ENCODE results near the gene BIN1.
A peak's percentile ranks its signal among the peaks of the same experiment; 100 is the strongest.

BIN1 gene

DNA sequence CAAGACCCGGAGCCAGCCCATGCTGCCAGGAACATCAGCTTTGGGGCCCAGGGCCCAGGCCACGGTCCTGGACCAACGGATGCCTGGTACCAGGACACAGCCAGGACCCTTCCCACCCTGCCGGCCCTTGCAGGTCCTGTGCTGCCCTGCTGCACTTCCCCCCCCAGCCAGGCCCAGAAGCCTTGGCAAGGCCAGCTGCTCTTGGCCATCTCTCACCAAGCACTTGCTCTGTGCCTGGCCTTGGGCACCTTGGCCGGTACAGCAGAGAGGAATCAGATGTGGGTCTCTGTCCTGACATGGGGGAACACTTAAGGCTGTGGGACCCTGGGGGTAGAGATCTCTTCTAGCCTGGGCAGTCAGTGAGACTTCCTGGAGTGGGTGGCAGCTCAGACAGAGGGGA lies 28.9 kb downstream of the BIN1 start:
- DNase-seq (ENCODE audit: low read depth, low spot score): no peak

DNA sequence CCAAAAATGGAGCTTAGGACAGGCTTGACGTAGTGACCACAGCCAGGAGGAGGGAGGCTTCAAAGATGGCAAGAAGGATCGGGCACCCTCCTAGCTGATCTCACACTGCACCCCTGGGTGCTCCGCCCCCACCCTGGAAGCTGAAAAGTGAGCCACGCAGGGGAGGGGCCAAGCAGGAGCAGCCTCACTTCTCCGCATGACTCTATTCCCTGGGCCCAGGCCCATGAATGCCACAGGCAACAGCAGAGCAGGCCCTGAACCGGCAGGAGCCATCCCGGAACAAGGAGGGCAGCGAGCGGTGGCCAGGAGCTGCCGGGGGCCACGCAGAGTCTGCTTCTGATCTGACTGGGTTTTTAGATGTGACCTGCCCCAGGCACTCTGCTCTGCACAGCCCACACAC lies 30.0 kb downstream of the BIN1 start:
- DNase-seq (ENCODE audit: low read depth, low spot score): no peak

DNA sequence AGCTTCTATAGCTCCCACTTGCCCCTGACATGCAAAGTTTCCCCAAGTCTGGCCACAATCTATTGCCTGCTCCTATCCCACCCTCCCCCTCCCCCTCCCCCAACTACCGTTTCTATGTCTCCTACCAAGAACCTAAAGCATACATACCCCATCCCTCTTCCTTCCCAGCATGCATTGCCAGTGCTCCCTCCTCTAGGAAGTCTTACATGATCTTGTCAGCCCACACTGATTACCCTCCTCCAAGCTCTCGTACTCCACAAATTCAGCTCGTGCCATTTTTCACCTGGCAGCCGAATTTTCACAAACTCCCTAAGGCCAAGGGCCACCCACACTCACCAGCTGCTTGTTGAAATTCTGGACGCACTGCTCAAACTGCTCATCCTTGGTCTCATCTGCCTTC lies 30.7 kb downstream of the BIN1 start:
- DNase-seq (ENCODE audit: low read depth, low spot score): no peak

DNA sequence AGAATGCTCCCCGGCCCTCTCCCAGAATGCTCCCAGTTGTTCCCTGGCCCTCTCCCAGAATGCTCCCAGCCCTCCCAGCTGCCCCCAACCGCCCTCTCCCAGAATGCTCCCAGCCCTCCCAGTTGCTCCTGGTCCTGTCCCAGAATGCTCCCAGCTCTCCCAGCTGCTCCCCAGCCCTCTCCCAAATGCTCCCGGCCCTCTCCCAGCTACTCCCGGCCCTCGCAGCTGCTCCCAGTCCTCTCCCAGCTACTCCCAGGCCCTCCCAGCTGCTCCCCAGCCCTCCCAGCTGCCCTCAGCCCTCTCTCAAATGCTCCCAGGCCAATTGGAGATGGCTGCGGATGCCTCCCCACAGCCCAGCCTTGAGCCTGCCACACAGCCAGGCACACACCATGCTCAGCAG lies 31.1 kb downstream of the BIN1 start:
- no peak for DNase-seq (ENCODE audit: low read depth, low spot score)

DNA sequence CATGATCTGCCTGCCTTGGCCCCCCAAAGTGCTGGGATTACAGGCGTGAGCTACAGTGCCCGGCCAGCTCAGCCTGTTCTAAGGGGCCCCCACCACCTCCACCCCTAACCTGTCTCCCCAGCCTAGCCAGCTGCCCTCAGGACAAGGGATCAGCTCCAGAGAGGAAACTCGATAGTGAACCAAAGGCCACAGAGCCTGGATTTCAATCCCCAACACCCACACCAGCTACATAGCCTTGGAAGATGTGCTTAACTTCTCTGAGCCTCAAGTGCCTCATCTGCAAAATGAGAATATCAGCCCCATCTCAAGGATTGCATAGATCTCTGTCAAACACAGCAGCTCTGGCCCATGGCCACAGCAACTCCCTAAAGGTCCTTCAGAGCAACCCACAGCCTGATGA lies 32.0 kb downstream of the BIN1 start:
- no peak for DNase-seq (ENCODE audit: low read depth, low spot score)

DNA sequence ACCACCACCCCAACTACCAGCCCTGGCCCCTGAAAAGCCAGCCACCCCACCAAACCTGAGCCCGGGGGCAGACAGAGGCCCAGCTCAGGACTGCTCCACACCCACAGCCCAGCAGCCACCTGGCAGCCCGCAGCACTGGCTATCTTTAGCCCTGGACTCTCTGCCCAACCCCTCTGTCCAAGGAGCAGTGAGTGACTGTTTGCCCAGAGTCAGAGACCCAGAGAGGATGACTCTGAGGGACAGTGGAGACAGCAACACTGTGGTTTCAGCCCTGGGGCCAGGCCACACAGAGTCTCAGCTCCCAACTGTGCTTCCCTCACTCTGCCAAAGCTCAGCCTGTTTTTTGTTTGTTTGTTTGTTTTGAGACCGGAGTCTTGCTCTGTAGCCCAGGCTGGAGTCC lies 32.6 kb downstream of the BIN1 start:
- no peak for DNase-seq (ENCODE audit: low read depth, low spot score)

DNA sequence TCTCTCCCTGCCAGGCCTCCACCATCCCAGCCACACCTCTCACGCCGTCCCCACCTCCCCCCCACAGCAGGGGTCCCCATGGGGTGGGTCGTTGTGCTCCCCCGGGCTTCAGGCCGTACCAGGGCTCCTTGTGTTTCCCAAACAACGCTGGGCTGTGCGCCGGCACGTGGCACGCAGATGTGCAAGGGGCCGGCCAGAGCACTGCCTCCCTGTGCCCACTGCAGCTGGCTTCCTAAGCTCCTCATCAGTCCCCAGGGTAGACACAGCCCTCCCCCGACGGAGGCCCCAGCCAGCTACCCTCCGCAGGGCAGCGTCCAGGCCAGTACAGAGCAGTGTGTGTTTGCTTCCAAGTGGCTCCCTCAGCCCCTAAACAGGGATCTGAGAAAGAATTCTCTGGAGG lies 34.0 kb downstream of the BIN1 start:
- no peak for DNase-seq (ENCODE audit: low read depth, low spot score)

DNA sequence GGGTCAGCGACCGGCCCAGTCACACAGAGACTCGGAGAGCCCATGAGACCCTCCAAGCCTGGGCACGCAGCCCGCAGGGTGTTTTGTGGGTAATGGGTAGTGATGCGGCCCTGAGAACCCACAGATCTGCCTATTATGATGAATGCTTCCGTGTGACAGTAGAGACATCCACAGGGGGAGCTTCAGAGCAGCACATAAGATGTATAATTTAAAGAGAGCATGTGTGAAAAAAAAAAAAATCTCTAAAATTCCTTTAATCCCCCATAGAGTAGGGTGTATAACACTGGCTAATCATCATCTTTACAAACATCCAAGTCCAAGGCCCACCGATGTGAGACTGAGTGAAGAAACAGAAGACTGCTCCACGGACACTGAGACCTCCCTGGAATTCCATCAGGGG lies 34.6 kb downstream of the BIN1 start:
- no peak for DNase-seq (ENCODE audit: low read depth, low spot score)

DNA sequence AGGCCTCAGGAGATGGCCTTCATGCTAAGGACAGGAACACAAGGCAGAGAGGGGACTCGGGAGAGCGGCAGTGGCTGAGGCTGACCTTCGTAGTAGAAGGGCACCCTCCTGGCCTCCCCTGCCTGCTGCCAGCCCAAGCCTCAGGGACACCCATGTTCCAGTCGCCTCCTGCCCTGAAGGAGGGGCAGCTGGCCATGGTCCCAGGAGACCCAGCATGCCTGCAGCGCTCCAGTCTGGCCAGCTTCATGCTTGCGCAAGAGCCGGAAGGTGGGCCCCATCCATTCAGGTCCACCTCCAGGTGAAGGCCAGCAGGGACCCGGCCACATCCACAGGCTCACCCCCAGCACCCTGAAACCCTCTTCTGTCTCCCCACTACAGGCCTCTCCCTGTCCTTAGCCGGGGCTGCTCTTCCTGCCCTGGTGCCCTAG lies 35.0 kb downstream of the BIN1 start:
- no peak for DNase-seq (ENCODE audit: low read depth, low spot score)

DNA sequence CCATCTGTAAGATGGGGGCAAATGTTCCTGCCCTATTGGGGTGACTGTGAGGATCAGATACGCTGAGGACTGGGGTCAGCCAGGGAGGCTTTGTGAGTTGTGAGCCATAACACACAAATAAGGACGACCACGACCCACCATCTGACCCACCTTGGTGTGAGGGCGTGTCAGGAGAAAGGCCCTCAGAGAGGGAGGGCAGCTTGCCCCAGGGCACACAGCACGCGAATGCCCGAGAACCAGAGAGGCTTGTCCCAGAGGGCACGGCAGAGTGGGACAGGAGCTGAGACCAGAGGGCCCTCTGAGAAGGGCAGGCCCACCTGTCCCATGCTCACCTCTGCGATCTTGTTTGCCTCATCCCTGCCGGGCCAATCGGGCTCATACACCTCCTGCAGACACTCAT lies 36.7 kb downstream of the BIN1 start:
- no peak for DNase-seq (ENCODE audit: low read depth, low spot score)

DNA sequence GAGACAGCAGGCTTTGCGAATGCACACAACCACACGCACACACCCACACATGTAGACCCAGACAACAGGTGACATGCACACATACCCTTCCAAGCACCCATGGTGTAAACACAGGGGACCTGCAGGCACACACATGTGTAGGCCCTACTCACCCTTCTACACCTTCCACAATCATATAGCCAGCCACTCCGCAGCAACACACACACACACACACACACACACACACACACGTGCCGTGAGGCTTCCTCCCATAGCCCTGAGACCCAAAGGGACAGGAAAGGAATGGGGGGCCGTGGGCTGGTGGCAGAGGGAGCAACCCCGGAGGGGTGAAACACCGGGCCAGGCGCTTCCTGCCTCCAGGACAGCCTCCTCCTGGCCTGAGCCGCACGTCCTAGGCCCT lies 37.4 kb downstream of the BIN1 start:
- DNase-seq (ENCODE audit: low read depth, low spot score): no peak

DNA sequence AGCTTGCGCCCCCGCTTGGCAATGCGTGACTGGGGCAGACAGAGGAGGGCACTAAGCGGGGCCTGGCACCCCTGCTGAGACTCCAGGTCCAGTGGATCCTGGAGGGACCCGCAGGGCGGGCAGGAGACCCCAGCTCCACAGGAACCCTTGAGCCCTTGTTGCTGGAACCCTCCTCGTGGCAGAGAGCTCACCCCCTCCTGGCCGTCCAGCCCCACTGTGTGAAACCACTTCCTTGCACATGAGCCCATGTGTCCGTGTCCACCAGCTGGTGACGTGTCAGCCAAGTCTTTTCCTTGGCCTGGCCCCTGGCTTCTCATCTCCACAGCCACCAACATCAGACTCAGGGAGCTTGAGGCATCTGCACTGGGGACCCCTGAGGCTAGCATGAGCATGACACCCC lies 38.0 kb downstream of the BIN1 start:
- no peak for DNase-seq (ENCODE audit: low read depth, low spot score)

DNA sequence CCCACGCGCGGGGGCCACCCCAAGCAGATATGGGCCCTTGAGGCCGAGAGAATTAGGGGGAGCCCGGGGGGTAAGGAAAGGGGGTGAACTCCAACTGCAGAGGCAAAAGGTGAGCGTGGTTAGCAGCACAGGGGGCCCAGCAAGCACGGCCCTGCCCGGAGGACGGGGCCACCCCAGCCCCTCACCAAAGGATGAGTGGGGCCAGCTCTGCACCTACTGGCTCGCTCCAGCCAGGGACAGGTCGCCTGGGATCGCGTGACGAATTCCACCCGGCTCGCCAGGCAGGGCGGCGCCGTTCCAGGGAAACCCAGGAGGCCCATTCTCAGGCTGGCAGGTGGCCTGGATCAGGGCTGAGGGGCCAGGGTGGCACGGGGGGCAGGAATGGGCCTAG lies 38.6 kb downstream of the BIN1 start:
- no peak for DNase-seq (ENCODE audit: low read depth, low spot score)

DNA sequence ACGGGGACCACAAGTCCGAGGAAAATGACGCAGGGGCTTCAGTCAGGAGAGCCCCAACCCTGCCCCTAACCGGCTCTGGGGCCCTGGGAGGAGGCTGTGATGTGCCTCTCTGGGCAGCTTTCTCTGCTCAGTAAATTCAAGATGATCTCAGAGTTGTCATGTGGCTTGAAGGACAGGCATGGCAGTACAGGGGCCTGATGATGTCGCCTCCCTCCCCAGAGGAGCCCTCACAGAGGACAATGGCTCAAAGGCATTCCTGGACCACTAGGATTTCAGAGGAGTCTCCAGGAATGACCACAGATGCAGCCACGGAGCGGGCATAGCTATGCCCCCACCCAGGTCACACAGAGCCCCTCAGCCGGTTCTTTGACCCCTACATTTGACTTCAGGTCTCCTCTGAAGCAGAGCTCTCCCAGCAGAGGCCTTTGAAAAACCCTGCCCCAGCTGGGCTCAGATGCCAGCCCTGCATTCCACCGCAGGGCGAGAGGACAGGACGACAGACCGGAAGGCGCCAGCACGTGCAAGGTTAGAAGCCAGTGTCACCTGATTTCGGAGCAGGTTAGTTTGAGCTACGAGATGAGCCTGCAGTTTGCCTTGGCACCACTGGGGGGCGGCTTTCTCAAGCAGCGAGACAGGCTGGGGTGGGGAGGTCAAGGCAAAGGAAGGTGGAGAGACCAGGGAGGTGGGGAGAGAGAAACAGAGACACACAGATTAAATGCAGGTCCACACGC lies 39.2 kb downstream of the BIN1 start:
- peak; percentile 31 for DNase-seq (ENCODE audit: low read depth, low spot score)

DNA sequence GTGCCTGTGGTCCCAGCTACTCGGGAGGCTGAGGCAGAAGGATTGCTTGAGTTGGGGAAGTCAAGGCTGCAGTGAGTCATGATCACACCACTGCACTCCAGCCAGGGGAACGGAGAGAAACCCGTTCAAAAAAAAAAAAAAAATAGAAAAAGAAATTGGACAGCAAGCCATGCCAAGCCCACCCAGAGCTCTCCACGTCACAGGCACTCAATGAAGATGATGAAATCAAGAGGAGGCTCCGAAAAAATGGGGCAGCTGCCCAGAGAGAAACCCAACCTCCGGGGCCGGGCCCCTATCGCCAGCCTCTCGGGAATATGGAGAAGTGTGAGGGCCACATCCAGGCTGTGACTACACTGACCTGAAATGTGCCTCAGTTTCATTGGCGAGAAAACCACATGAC lies 40.0 kb downstream of the BIN1 start:
- DNase-seq (ENCODE audit: low read depth, low spot score): no peak

DNA sequence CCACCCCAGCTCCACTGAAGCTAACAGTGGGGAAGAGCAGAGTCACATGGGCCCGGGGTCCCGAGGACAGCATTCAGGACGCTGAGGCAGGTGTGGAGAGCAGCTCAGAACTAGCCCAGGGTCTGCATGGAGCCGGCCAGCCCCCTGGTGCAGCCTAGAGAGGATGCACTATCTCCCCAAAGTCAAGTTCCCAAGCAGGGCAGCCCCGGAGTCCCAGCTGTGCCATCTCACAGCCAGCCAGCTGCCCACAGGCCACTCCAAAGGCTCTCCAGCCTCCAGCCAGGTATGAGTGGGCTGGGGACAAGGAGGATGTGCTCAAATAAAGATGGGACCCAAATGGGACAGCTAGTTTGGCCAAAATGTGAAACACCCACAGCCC lies 41.0 kb downstream of the BIN1 start:
- no peak for DNase-seq (ENCODE audit: low read depth, low spot score)

DNA sequence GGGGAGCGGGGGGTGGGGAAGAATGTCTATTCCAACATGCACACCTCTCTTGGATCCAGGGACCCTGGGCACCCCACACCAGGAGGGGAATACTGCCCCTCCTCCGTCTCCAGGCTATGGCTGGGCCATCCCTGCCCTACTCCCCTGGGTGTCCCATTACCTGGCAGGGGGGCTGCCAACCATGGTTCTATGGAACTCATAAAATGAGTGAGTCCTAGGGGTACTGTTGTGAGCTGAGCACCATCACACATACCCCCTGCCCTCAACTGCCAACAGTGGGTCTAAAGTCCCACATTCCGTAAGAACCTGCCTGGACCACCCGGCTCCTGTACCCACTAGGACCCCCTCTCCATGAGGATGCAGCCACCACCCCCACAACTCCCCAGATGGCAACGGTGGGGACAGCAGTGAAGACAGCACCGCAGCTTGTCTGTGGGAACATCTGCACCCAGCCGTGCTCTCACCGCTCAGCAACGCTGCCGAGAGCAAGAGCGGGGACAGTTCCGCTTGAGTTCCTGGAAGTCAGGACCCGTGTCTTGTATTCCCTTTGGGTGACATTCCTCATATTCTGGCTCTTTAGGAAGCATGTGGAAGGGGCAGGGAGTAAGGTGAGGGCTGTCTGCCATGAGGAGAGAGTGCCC lies 41.5 kb downstream of the BIN1 start:
- DNase-seq (ENCODE audit: low read depth, low spot score): no peak

DNA sequence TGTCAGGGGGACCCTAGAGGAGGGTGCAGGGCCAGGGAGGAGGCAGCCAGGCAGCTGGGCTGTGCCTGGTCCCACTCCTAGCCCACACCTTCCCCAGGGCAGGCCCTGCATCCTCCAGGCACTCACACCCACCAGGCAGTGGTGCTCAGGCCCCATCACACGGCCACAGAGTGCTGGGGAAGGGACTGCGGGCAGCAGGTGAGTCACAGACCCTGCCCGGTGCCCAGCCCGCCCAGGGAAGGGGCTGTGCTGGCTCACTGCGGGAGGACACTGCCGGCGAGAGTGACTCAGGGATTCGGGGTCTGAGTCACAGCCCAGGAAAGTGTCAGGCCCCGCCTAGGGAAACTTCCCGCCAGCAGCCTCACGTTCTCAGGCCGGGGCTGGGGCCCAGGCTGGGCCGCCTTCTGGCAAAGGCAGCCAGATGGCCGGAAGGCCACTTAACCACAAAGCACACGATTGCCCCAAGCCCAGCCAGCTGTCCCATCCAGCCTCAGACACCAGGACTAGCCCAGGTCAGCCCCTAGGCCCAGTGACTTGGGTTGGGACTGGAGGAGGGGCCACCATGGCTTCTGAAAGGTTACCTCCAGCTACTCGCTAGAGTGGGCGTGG lies 42.2 kb downstream of the BIN1 start:
- DNase-seq (ENCODE audit: low read depth, low spot score): peak; percentile 30

DNA sequence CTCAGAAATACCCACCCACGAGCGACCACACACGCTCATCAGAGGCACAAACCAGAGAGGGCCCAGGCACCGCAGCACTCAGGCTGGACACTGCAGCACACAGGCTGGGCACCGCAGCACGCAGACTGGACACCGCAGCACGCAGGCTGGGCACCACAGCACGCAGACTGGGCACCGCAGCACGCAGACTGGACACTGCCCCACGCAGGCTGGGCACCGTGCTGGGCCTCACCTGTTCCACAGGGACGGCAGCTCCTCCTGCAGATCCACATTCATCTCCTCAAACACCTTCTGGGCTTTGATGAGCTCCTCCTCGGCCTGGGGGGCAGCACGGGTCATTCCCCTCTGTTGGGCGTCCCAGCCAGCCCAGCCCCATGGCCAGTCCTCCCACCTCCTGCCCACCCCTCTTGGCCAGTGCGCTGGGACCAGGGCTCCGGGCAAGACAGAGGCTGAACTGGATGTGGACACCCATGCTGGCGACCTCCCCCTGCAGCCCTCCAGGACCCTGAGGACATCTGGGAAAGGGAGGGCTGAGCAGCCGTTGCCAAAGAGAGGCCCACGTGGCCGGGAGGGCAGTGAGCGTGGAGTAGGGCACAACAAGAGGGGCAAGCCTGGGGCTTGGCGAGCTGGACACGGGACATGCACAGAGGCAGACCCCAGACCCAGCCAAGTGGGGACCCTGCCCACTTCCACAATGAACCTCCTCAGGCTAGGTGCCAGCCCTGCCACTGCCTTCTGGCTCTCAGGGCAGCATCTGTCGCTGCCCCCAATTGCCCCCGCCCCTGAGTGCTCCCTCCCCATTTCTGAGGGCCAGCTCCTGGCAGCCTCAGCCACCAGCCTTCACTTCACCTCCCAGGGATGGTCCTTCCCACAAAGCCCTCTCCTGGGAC lies 43.0 kb downstream of the BIN1 start:
- DNase-seq (ENCODE audit: low read depth, low spot score): no peak

DNA sequence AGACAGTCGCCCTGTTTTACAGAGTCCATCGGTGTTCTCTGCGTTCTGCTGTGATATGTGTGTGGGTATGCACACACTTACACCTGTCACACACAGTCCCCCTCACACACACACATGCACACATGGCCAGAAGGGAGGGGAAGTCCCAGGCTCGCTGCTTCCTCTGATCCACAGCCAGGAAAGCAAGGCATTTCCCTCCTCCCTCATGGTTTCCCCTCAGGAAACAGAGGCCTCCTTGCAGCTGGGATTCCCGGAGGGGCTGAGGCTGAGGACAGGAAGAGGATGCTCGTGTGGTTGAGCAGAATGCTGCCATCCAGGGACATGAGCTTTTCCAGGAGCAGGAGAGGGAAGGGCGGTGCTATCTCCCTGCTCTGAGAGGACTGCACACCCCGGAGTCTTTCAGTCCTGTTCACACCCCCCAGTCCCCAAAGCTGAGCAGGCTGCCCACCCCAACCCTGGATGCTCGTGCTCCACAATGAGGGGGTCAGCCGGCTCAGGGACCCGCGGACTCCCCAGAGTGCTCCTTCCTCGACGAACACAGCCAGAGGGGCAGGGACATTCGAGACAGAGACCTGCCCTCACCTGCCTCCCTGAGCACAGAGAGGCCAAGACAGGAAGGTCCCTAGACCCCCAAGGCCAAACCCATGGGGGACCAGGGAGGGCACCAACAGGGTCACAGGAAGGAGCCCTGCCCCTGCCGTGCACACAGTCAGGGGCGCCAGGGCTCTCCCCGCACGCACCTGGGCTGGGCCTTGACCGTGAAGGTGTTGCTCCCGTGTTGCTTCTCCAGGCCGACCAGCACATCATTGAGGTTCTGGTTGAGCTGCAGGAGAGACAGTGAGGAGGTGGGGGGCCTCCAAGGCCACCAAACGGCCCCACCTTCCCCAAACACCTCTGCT lies 45.3 kb downstream of the BIN1 start:
- no peak for DNase-seq (ENCODE audit: low read depth, low spot score)

DNA sequence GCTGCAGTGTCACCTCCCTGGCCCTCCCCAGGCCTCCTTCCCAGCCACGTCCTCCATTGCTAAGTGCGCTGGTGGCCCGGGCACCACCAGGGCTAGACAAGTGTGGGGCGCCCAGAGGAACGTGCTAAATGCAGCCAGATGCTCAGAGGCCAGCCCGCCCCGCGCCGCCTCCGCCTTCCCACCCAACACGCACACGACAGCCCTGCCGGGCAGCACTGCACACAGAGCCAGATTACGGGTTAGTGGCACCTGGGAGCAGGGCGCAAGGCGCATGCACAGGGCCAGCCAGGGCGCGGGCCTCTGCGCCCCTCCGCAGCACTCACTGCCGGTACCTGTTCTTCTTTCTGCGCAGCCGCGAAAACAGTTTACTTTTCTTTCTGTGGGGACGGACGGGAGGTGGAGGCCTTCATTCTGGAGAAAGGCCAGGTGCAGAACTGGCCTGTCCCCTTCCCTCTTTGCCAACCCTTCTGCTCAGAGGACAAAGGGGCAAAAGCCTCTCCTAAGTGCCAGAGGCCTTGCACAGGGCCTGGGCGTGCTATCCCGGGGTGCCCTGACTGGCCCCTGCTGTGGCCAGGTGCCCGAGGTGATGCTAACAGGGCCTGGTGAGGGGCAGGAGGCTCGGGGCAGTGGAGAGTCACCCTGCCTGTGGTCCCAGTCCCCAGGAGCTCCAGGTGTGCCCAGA lies 46.5 kb downstream of the BIN1 start:
- DNase-seq (ENCODE audit: low read depth, low spot score): no peak

All from activated CD4-positive, CD25-positive, alpha-beta regulatory T cell treated with anti-CD3 and anti-CD28 coated beads, Interleukin-2, amount 50 U/mL, for 16 hours (primary cell).